T-helper 1 cell (primary cell): ENCODE data around the gene AXIN1.
"Not testable (repeated sequence)": the region's sequence is repeated elsewhere in the genome, so short reads cannot be mapped to it uniquely, and the experiment has no call there.

Source experiments
- DNase-seq, 5 donors: peaks; one replicate each; pipeline ENCODE4 v3.0.0-alpha.2; 2012 to 2020

The AXIN1 gene

GRCh38 chr16:263944-264343 is 88.6 kb downstream of the AXIN1 start:
- DNase-seq, result no peak

DNA sequence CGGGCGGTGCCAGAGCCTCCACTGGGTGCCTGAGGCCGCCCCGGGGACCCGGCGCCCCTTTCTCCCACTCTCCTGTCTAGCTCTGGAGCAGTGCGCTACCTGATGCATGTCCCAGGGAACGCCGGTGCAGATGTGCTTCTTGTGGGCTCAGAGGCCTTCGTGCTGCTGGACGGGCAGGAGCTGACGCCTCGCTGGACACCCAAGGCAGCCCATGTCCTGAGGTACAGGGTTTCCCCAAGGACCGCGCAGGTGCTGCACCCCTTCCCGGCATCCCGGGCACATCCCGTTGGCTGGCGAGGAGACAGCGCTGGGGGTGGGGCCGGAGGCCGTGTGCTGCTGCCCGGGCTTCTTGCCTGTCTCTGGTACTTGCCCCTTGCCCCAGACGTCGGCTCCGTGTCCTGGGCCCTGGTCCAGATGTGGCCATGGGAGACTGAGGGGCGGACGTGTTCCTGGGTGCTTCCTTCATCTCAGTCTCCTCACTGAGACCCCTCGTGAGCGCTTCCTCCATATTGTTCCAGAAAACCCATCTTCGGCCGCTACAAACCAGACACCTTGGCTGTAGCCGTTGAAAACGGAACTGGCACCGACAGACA is 89.2 kb downstream of the AXIN1 start:
- DNase-seq, result no peak

GRCh38 chr16:262121-262745 is 90.3 kb downstream of the AXIN1 start:
- DNase-seq, result no peak

DNA sequence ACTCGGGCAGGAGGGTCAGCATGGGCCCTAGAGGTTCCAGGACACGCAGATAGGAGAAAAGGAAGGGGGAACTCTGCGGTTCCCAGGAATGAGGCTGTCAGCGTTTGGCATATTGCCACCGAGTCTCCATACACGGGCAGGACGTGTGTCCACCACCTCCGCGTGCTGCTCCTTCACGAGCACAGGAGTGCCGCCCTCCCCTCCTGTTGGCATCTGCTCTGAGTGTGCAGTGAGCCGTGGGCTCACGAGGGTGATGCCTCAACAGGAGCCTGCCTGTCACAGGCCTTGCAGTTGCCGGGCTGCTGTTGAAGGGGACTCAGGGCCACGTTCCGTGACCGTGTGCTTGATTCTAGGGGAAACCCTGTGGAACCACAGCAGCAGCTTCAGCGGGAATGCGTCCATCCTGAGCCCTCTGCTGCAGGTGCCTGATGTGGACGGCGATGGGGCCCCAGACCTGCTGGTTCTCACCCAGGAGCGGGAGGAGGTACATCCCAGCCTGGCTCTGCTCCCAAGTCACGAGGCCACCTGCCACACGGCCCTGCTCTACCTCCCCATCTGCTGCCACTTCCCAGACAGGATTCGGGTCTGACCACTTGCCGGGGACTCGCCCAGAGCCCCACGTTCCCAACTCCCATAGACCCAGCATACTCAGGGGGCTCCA is 91.4 kb downstream of the AXIN1 start:
- DNase-seq, result no peak

- DNase-seq, result no peak
Observed at GRCh38 chr16:260326-260725, 92.2 kb downstream of the AXIN1 start.

- DNase-seq, result no peak
Observed at GRCh38 chr16:259814-260253, 92.7 kb downstream of the AXIN1 start.

DNA sequence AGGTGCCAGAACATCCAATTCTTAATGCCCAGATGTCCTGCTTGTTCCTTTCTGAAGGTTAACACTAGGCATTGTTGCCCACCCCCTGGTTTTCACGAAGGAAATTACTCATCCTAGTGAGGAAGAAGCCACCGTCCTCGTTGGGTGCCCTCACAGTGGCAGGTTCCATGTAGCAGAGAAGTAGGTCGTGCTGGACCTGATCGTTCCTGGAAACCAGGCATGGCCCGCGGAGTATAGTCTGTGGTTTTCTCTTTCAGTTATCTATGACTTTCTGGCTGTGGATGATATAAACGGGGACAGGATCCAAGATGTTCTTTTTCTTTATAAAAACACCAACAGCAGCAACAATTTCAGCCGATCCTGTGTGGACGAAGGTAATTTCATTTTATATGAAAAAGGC is 93.3 kb downstream of the AXIN1 start:
- DNase-seq, result no peak

GRCh38 chr16:258091-258490 is 94.4 kb downstream of the AXIN1 start:
- not testable (repeated sequence) for DNase-seq

- DNase-seq, result no peak
Observed at GRCh38 chr16:255183-255582, 97.3 kb downstream of the AXIN1 start.

- DNase-seq, result no peak
Observed at GRCh38 chr16:254461-254860, 98.1 kb downstream of the AXIN1 start.

GRCh38 chr16:253833-254232 is 98.7 kb downstream of the AXIN1 start:
- no peak for DNase-seq

GRCh38 chr16:252366-253337 is 99.9 kb downstream of the AXIN1 start:
- DNase-seq, result peak in 1 of 5 donors; percentile 29

DNA sequence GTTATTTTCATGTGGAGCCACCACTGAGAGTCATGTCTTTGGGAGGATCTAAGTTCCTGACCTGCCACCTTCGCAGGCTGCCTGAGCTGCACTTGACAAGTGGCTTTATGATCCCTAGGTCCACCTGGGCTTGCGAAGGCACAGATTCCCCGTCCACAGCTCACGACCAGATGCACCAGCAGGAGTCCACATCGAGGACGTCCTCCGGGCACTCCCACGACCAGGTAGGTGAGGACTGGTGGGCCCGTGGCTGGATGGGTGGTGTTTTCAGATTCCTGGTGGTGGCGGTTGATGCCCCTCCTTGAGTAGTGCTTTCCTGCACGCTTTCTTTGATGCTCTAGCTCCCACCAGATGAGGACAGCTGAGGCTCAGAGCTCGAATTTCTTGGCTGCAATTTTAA is 103.1 kb downstream of the AXIN1 start:
- no peak for DNase-seq

- DNase-seq, result no peak
Observed at GRCh38 chr16:247027-247426, 105.5 kb downstream of the AXIN1 start.

- no peak for DNase-seq
Observed at GRCh38 chr16:245105-245504, 107.4 kb downstream of the AXIN1 start.

- no peak for DNase-seq
Observed at GRCh38 chr16:243348-243747, 109.2 kb downstream of the AXIN1 start.

DNA sequence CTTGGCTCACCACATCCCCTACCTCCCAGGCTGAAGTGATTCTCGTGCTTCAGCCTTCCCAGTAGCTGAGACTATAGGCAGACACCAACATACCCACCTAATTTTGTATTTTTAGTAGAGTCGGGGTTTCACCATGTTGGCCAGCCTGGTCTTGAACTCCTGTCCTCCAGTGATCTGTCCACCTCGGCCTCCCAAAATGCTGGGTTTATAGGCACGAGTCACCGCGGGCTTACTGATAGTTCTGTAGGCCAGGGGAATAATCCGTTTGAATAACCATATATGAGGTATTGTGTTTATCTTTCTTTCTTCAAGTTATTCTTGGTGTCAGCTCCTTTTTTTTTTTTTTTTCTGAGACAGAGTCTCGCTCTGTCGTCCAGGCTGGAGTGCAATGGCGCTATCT is 110.2 kb downstream of the AXIN1 start:
- DNase-seq, result no peak

- DNase-seq, result no peak
Observed at GRCh38 chr16:240559-240958, 112.0 kb downstream of the AXIN1 start.

DNA sequence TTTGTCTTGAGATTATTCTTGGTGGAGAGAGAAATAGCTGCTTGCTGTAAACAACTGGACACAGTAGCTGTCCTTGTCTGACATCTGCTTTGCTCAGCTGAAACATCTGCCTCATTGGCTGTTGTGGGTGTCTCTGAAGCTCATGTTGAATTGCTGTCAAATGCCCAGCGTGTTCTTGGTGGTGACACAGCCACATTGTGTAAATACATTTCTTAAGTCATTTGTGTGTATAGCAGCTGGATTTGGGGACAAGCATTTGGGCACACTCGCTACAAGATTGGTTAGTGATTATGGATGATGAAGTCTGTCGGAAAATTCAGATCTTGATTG is 112.6 kb downstream of the AXIN1 start:
- DNase-seq, result no peak
